DMS53 (cell line): ENCODE data around the gene PPFIBP2.
"Not testable (repeated sequence)": the region's sequence is repeated elsewhere in the genome, so short reads cannot be mapped to it uniquely, and the experiment has no call there.

Source experiments
- DNase-seq: peaks from one replicate; lab custom pipeline; 2025; lab: John Stamatoyannopoulos, UW

The PPFIBP2 gene

DNA sequence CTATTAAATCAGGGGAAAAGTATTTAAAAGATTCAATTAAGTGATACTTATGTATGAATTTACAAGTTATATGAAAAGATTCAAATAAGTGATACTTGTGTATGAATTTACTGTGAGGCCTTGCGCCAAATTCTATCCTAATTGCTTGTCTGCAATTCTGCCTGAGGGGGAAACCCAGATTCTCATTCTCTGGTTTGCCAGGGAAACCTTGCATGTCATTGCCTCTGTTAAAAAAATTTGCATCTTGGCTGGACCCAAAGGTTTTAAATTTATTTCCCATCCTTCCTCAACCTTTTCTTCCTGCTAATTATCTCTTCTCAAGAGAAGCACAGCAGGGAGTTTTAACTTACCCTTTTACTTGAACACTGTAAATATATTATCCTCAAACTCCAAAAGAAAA lies 14.7 kb upstream of the PPFIBP2 start:
- no peak for DNase-seq

DNA sequence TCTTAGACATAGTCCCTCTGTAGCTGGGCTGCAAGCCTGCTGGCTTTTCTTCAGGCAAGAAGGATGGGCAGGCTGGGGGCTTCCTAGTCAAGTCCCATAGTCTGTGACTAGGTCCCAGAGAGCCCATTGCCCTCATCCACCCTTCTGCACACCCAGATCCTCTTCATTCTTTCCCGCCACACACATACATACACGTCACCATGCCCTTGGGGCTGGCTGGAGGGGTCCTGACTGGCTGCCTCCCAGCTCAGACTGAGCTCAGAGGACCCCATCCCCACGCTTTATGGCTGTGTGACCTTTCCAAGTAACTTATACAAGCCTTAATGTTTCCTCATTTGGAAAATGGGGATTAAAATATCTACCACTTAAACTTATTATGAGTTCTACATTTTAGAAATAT lies 13.5 kb upstream of the PPFIBP2 start:
- no peak for DNase-seq

DNA sequence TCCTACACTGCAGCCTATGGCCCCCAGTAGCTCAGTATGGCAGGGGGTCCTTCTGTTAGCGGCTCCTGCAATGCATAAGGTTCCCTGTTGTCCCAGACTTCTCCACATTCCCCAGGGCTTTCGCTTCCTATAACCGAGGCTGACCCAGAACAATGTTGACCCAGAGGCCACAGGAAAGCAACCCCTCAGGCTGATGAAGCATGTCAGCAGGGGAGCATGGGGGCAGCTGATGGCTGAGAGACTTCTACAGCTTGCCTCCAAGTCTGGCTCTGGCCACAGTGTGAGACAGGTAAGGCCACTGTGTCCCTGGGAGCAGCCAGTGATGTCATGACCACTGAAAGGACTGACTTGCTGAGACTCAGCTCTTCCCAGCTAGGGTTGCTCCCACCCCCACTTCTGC lies 12.5 kb upstream of the PPFIBP2 start:
- no peak for DNase-seq

DNA sequence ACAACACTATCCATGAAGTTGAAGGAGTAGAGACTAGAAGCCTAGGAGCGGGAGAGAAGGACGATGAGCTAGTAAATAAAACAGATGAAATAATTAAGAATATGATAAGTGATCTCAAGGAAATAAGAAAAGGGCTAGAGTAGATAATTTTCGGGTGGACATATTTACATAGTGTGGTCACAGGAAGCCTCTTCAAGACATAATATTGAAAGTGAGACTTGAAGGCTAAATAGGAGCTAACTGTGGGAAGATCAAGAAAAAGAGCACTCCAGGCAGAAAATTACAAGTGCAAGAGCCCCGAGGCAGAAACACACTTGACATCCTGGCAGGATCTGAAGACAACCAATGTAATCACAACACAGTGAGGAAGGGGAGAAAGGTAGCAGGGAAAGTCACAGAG lies 11.9 kb upstream of the PPFIBP2 start:
- DNase-seq, result no peak

DNA sequence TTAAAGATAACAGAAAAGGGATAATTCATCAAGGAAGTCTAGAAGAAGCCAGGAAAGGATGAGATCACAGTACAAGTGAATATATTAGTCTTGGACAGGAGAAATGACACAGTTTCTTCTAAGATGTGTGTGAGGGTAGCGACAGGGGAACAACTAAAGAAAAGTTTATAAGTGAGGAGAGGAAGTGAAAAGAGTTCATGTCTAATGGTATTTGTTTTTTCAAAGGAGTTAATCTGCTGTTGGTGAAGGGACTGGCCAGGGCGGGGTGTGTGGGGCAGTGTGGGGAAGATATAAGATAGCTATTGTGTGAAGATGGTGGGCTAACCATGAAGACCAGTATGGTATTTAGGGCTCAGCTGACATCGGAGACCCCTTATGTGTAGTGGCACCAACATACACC lies 7.6 kb upstream of the PPFIBP2 start:
- no peak for DNase-seq

DNA sequence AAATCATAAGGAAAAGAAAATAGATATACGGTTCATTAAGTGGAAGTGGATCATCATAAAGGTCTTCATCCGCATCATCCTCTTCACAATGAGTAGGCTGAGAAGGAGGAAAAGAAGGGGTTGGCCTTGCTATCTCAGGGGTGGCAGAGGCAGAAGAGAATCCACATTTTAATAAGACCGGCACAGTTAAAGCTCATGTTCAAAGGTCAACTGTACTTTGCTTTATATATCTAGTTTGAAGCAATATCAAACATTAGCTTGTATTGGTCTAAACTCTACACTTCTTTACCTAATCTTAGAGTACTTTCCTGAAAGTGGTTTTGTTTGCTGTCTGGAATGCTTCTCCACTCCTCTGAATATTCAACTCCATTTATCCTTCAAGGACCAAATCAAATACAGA lies 5.7 kb upstream of the PPFIBP2 start:
- no peak for DNase-seq

DNA sequence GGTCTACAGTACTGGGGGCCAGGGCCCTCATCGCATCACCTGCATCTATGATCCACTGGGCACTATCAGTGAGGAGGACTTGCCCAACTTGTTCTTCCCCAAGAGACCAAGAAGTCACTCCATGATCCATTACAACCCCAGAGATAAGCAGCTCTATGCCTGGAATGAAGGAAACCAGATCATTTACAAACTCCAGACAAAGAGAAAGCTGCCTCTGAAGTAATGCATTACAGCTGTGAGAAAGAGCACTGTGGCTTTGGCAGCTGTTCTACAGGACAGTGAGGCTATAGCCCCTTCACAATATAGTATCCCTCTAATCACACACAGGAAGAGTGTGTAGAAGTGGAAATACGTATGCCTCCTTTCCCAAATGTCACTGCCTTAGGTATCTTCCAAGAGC lies 3.8 kb upstream of the PPFIBP2 start:
- no peak for DNase-seq

DNA sequence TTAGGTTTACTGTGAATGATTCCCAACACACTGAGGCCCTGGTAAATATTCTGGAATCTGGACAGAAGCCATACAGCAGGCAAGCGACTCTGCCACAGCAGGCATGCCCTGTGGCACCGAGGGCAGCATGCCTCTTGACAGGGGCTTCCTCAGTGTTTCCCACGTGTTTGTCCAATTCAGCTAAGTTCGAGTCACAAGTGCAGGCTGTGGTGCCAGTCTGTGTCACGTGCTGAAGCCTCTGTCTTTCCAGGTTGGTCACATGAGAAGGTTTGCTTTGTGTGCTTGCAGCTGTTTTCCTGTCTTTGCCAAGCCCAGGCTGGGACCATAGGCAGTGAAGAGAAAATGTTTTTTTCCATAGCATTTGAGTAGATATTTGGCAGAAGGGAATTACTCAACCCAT lies 2.4 kb upstream of the PPFIBP2 start:
- peak; percentile 86 for DNase-seq

DNA sequence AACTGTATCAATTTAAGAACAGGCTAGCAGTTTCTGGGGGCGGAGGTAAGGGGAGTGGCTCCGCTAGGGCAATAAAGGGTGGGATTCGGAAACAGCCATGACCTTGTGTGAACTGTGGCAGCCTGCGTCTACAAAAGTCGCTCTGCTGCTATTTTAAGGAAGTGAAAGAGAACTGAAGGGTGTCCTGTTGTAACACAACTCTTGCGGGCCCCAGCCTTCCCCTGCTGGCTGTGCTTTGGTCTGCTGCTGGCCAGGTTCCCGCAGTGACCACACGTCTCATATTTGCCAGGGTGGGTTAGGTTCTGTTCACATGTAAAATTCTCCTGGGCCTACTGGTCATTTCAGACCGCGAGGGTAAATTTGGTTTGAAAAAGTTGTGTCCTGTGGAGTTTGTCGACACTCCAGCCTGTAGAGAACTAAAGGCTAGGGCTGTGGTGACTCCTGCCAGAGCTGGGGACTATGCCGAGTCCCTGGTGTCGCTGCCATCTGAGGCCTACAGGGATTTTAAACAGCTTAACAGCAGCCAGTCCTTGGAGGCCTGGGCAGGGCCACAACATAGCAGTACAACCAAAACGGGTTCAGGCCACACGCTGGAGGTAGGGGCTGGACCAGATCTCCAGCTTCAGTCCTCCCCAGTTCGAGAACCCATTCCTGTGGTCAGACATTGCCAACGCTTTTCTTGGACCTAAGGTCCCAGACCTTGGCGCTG lies 1.1 kb upstream of the PPFIBP2 start:
- DNase-seq, result peak; percentile 70

DNA sequence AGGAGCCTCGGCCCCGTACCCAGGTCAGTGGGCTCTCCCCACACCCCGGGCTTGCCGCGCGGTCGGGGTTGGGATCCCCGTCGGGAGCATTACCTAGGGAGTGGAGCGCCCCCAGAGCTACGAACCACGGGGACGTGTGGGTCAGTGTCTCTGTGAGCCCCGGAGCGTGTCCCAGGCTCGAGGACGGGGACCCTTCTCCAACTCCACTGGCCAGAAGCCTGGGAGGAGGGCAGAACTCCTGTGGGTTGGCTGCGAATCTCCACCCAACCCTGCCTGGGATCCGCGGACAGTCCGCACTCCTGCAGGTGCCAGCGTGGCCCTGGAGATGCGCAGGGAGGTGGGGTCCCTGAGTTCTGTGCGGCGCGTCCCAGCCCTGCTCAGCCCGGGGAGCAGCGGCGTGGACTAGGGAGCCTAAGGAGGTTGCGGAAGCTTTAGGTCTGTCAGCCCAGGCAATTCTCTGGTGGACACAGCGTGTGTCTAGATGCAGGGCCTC lies 346 bp downstream of the PPFIBP2 start:
- DNase-seq, result peak; percentile 59

DNA sequence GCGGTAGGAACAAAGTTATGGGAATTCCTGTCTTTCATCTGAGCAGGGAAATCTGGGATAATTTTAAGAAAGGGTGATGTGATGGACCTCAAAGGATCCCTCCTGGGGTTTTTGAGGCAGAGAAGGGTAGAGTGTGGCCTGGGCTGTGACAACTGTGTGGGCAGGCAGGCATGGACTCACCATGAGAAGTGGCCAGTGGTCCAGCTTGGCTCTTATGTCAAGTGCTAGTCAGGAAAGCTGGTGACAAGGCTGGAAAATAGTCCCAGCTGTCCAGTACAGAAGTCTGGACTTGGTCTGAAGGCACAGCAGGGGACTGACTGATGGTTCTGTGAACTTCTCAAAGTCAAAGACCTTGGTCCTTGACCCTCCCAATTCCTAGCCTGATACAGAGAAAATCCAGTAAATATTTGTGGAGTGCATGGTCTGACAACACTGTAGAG lies 1.7 kb downstream of the PPFIBP2 start:
- DNase-seq, result no peak

DNA sequence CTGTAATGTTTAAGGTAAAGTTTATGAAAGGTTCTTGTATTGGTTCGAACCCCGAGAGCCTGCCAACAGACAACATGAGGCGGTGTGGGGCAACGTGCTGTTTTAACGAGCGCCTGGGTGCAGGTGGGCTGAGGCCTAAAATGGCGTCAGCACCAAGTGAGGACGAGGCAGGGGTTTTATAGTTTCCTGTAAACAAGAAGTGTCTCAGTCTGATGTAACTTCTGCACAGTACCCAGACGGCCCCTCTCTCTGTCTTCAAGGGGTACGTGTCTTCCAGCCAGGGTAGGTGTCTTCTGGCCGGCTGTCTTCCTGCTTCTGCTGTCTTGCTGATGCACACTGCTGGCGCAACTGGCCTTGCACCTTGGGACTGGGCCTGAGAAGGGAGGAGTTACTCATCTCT lies 2.7 kb downstream of the PPFIBP2 start:
- DNase-seq, result no peak

DNA sequence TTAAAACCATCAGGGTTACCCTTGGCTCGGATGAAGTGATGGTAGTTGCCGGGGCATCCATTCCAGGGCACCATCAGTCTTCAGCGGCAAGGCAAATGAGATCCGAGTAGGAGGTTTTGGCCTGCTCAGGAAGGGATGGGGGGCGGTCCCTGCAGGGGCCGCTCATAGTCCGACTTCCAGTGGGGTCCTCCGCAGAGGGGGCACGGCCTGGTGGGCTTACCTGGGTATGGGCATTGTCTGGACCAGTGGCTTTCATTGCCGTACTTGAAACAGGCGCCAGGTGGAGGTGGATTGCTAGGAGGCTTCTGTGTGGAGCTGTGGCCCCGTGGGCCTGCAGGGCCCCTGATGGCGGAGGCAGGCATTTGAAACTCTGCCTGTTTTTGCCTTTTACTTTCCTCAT lies 3.9 kb downstream of the PPFIBP2 start:
- DNase-seq, result not testable (repeated sequence)

DNA sequence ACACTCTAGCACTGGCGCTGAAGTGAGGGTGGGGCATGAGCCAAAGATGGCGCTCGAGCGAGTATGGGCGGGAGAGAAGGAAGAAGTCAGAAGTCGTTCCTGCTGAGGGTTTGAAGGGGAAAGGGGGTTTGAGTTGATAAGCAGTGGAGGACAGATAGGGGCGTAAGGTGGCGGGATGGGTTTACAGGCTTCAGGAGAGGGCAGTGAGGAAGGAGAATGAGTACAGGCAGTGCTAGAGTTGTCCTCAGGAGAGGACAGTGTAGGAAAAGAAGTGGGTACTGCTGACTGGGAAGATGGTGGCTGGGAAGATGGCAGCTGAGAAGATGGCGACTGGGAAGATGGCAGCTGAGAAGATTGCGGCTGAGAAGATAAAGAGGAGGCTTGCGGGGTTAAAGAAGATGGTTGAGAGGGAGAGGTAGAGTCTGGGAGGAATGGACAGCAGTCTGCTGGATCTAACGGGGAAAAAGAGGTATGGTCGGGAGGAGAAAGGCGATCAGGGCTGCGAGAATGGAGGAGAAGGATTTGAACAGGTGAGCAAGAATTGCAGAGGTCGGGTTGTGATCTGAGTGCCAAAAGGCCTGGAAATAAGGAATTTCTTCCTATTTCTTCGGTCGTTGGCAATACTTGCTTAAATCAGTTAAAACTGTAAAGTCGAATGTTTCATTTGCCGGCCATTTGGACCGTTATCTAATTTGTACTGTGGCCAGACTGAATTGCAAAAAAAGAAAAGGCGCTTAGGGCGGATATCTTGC lies 5.2 kb downstream of the PPFIBP2 start:
- no peak for DNase-seq

DNA sequence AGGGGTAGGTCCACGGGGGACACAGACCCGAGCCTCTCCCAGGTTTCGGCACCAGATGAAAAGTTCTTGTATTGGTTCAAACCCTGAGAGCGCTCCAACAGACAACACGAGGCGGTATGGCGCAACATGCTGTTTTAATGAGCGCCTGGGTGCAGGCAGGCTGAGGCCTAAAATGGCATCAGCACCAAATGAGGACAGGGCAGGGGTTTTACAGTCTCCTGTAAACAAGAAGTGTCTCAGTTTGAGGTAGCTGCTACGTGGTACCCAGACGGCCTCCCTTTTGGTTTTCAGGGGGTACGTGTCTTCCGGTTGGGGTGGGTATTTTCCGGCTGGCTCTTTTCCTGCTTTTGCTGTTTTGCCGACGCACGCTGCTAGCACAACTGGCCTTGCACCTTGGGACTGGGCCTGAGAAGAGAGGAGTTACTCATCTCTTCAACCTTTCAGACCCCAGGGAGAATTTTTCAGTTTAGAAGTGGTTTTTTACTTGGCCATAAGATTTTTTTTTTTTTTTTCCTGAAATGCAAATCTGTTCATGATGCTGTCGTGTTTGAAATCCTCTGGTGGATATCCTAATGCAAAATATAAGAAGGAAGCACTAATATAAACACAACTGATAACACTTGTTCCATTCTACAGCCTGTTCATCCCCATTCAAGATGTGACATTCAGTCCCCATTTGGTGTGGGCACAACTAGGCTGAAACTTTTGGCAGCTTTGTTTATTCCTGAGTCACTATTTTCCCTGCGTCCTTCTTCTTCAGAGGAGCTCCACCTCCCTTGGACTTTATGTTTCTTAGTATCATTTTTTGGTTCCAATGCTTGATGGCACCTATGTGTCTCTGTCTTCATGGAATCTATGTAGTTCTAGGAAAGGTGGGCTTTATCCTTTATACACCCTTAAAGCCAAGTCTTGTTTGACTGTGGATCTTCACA lies 6.5 kb downstream of the PPFIBP2 start:
- DNase-seq, result no peak

DNA sequence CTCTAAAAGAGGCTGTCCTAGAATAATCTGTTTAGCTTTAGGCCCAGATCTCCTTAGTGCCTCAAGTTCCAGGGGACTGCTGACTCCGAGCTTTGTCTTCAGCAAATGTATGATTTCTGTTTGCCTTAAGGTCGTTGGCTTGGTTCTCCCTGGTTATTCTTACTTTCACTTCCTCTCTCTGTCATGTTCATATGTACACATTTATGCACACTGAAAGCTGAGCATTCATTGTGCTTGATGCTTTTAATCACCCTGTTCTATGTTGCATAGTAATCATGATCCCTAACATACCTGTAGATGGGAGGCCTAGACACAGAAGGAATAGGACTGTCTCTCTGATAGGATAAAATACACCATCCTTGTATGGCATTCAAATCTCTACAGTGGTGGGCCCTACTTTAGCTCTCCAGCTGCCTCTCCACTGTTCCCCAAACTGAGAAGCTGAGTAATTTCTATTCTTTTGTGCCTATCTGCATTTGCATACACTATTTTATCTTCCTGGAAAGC lies 7.2 kb downstream of the PPFIBP2 start:
- DNase-seq, result no peak

DNA sequence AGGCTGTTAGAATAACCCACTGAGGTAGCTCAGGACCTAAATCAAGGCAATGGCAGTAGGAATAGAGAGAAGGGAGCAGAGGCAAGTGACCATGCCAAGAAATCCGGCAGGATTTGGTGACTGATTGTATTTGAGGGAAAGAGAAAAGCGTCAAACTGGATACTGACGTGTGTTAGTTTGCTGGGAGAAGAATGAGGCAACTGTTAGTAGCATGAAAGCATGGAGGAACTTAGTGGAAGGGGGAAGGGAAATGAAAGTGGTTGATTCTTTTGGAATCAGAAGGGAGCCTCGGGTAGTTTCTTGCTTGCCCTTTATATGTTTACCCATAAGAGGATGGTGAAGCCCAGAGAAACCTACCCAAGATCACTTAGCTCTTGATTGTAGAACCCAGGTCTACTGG lies 8.3 kb downstream of the PPFIBP2 start:
- no peak for DNase-seq

DNA sequence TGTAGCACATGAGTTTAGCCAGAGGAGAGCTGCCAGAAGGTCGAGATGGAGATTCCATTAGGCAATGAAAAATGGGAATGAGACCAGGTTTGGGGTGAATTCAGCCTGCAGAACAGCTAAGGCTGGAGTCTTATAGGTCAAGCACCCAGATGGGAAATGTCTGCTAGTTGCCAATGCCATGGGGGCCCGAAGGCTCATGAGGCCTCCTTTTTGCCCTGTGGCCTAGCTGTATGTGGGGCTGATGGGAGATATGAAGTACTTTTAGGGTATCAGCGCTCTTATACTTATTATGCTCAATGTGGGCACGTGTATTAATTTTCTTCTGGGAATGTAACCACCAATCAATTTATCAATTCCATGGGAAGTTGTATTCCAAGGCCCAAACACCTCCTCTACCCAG lies 8.7 kb downstream of the PPFIBP2 start:
- DNase-seq, result no peak

DNA sequence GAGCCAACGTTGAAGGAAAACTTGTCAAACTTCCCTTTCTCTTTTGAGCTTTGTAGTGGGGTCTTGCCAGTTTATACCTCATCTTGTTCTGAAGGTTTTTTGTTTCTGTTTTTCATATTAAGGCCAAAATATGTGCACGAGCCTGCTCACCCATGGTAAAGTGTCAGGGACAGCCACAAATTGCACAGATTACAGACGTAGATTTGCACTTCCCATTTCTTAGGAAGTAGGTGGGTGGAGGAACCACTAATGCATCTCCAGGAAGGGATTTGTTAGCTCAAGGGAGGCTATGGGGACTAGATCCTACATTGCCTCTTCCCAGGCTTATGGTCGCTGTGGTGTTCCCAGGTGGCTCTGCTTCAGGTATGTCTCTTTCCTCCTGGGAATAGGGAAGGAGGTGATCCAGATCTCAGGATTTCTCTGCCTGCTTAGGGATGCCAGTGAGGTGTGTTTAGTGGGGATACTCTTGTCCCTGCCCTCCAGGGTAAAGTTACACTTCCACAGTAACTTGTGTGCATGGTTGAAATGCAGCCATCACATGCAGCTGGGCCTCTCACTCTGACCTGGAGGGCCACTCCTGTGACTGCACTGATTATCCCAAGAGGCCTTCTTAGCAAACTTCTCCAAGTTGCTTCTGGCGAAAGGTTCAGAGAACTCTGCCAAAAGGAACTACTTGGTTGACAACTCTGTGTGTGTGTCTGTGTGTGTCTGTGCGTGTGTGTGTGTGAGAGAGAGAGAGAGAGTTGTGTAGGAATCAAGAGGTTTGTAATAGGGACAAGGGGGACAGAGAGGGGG lies 9.8 kb downstream of the PPFIBP2 start:
- no peak for DNase-seq

DNA sequence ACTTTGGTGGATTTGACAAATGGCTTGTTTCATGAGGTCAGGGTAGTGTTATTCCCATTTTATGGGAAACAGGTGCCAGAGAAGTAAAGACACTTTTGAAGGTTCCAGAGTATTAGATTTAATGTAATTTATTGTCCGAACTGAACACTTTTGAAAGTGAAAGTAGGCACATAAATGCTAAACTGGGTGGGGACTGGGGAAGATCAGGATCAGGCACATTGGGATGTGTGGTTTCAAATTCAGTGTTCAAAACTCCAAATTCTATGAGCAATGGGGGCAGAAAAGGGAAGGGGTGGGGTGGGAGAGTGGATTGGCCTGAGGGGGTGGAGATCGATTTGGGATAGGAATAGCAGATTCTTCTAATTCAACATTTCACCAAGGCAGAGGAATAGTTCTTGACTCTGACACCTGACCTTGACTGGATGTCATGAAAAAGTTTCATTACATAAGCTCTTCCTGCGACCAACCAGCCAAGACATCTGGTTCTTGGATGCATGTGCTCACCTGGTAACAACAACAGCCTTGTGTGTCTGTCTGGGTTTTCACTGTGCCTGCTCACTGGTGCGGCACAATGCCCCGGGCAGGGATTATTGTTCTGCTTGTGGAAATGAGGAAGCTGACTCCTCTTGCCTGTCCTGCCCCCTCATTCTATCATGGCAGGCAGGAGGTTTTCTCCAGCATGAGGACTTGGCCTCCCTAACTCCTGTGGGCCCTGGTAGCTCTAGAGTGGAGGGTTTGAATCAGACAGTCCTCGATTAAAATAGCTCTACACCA lies 10.8 kb downstream of the PPFIBP2 start:
- no peak for DNase-seq

DNA sequence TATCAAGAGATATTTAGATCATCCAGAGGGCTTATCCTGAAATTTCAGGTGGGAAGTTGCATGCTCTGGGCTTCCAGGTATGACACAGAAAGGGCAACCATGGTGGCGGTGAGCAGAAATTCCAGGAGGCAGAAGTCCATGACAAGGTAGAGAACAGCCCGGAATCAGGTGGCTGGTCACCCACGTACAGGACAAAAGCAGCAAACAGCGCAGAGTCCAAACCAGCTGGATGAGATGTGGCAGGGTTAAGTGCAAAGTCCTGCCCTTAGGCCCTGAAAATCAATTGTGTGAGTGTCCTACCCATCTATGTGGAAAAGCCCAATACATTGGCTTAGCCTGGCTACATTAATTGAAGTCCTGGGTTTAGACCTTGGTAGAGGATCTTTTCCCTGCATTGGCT lies 11.6 kb downstream of the PPFIBP2 start:
- no peak for DNase-seq
